Stimulated activated CD8-positive, alpha-beta memory T cell treated with anti-CD3 and anti-CD28 coated beads, Interleukin-7, amount 100 ng/mL, for 1 hour (primary cell): Measurements from ENCODE around the gene ARHGAP6.
"Not testable (repeated sequence)": the region's sequence is repeated elsewhere in the genome, so short reads cannot be mapped to it uniquely, and the experiment has no call there.

Experiments
- DNase-seq, 2 donors: peaks; one replicate each; pipeline ENCODE4 v3.0.0-alpha.2; 2020; ENCODE audit warnings: low read depth in 2 of 2

Gene ARHGAP6

GRCh38 chrX:11525685-11526084 lies 140.0 kb downstream of the ARHGAP6 start:
- DNase-seq = no peak

GRCh38 chrX:11519234-11519633 lies 146.5 kb downstream of the ARHGAP6 start:
- DNase-seq = not testable (repeated sequence)

- DNase-seq = no peak
Observed at GRCh38 chrX:11509786-11510185, 155.9 kb downstream of the ARHGAP6 start.

GRCh38 chrX:11504234-11504633 lies 161.5 kb downstream of the ARHGAP6 start:
- no peak for DNase-seq

GRCh38 chrX:11499076-11500044 lies 166.4 kb downstream of the ARHGAP6 start:
- no peak for DNase-seq

GRCh38 chrX:11491375-11491774 lies 174.3 kb downstream of the ARHGAP6 start:
- not testable (repeated sequence) for DNase-seq

DNA sequence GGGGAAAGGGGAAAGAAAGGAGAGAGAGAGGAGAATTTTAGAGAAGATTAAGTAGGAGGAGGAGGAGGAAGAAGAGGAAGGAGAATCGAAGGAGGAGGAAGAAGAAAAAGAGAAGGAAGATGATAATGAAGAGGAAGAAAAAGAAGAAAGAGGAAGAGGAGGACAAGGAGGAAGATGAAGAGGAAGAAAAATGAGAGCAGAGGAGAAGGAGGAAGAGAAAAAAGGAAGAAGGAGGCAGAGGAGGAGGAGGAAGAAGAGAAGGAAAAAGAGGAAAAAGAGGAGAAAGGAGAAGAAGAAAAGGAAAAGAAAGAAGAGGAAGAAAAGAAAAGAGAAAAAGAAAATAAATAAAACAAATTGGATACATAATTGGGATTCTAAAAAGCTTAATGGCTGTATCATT lies 181.4 kb downstream of the ARHGAP6 start:
- DNase-seq = no peak

GRCh38 chrX:11481035-11481434 lies 184.7 kb downstream of the ARHGAP6 start:
- DNase-seq = no peak

GRCh38 chrX:11480626-11481025 lies 185.1 kb downstream of the ARHGAP6 start:
- no peak for DNase-seq

DNA sequence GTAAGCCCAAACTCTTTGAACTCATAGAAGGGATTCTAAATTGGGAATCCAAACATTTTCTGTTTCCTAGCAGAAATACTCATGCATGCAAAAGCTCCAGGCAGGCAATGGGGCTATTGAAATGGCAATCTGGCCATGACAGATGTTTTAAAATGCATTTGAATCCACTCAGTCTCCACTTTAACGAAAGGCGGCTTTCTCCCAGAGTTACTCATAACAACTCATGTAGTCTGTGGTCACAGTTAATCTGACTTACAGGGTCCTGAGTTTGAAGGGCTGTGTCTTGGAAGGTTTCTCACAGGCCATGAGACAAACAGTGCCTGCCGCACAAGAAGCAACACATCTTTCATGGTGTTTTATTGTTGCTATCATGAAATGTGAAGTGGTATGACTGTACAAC lies 186.8 kb downstream of the ARHGAP6 start:
- DNase-seq = no peak

DNA sequence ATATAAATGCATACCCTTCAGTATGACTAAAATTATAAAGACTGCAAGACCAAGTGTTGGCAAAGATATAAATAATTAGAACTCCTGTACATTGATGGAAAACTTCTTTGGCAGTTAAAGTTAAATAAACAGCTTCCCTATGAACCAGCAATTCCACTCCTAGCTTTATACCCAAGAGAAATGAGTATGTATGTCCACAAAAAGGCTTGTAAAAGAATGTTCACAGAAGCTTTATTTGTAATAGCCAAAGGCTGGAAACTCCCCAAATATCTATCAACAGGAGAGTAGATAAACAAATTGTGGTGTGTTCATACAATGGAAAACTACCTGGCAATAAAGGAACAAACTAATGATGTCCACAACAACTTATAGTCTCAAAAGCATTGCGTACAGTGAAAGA lies 187.7 kb downstream of the ARHGAP6 start:
- no peak for DNase-seq

- DNase-seq = no peak
Observed at GRCh38 chrX:11474576-11474975, 191.1 kb downstream of the ARHGAP6 start.

GRCh38 chrX:11474021-11474420 lies 191.7 kb downstream of the ARHGAP6 start:
- DNase-seq = no peak

GRCh38 chrX:11472879-11473278 lies 192.8 kb downstream of the ARHGAP6 start:
- DNase-seq = no peak

- DNase-seq = no peak
Observed at GRCh38 chrX:11472381-11472780, 193.3 kb downstream of the ARHGAP6 start.

DNA sequence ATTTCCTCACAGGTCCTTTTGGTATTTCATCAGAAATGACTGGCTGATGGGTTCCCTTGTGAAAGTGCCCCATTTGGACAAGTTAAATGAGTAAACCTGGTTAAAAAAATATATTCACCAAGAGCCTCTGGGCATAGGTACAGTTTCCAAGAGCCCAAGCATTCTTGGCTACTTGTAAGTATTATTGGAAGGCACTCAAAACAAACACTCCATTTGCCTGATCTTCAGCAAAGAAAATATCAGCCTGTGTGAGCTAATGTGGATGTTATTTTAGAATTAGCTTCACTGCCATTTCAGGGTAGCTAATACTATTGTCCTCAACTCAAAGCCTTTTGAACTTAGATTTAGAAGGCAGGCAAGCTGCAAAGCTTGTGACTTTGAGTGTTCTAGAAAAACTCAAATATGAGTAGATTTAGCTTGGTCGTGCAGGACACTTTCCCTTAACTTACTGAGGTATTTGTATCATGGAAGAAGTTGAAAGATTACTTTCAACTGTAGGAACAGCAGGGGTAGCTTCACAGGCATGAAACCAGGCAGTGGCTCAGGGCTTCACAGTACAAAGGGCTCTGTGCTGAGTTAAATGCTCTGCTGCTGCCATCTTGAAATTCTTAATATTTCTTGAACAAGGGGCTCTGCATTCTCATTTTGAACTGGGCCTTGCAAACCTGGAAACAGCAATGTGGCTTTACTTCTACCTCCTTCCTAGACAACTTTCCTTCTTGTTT lies 195.3 kb downstream of the ARHGAP6 start:
- DNase-seq = no peak

DNA sequence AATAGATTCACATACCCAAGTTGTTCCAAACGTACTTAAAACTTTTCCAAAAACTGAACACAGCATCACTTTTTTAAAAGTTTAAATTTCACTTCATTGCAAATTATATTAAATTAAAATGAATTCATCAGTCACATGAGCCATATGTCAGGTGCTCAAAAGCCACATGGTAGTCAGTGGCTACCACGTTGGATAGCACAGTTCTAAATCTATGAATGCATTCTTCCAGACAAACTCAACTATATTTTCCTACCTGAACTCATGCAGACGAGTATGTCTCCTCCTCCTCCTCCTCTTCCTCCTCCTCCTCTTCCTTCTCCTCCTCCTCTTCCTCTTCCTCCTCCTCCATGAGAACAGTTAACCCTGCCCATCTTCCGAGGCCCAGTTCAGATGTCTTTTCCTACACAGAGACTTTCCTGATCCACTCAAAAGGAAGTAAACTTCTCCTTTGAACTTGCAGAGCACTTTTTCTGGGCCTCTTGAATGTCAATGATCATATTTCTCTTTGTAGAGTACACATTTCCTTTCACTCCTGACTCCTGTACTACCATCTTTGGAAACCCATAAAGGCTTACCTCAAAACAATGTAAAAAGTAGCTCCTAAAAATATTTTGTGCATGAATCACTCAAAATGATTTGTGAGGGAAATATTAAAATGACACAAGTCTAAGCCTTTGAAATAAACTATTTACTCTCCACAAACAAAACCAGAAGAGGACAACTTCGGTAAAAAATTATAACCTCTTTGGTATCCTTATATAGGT lies 199.9 kb downstream of the ARHGAP6 start:
- no peak for DNase-seq

GRCh38 chrX:11464836-11465463 lies 200.8 kb downstream of the ARHGAP6 start:
- no peak for DNase-seq

DNA sequence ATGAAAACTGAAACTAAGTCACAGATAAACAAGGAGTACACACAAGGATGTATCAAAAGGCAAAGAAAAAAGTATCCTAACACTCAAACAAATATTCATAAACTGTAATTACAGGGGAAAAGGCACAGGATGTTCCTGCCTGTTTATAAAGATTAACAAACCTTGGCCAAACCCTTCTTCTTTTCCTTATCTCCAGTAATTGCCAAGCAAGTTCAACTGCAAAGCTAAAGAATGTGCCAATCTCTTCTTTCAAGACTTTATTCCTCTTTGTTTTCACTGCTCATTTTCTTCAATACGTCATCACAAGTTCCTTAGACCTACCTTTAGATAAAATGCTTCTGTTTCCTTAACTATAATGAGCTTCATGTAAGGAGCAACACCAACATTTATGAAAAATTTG lies 201.3 kb downstream of the ARHGAP6 start:
- DNase-seq = no peak

DNA sequence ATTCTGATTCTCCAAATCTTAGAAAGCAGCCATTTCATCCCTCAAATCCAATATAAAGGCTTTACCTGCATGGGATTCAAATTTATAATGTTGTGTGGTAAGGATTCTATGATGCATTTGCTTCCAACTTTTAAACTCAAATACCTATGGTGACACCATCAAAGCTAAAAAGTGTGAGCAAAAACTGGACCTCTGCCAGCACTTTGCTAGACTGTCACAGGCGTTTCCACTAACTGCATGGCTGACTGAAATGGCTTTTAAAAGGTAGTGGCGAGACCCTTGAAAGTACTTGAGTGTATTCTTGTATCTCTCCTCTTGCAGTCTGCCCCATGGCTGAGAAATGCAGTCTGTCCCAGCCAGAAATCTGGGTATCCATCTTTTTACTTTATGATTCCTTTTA lies 203.1 kb downstream of the ARHGAP6 start:
- DNase-seq = no peak

DNA sequence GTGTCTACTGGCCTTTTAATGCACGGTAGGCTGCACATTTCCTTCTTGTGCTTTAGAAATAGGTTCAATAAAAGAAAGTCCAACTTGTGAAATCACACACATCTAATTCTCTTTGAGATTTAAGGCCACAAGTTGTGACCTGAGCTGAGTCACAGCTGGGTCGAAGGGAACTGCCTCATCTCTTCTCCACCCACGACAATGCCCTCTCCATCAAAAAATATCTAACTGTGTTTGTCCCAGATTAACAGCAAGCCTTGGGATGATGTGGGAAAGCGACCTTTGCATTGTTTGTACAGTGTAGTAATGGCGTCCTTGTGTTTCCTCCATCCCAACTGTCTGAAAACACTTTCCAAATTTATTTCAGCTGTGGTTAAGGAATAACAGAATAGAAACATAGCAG lies 203.6 kb downstream of the ARHGAP6 start:
- no peak for DNase-seq
